Measurements from ENCODE around the gene IFIT1B. TPM values are rescaled to one million over a fixed set of nuclear protein-coding genes. Genes with fewer than 3 reads are reported as not detected.

The IFIT1B gene
- total RNA-seq, 4 donors from 2014 or later, result not detected

GRCh38 chr10:89362929-89363328, 14.9 kb upstream of the IFIT1B start:
- ATAC-seq (ENCODE audit: low FRiP score) (no peak), DNase-seq (ENCODE audit: low spot score) (no peak)
- TF ChIP-seq, protein P1, sequence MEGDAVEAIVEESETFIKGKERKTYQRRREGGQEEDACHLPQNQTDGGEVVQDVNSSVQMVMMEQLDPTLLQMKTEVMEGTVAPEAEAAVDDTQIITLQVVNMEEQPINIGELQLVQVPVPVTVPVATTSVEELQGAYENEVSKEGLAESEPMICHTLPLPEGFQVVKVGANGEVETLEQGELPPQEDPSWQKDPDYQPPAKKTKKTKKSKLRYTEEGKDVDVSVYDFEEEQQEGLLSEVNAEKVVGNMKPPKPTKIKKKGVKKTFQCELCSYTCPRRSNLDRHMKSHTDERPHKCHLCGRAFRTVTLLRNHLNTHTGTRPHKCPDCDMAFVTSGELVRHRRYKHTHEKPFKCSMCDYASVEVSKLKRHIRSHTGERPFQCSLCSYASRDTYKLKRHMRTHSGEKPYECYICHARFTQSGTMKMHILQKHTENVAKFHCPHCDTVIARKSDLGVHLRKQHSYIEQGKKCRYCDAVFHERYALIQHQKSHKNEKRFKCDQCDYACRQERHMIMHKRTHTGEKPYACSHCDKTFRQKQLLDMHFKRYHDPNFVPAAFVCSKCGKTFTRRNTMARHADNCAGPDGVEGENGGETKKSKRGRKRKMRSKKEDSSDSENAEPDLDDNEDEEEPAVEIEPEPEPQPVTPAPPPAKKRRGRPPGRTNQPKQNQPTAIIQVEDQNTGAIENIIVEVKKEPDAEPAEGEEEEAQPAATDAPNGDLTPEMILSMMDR (IDR thresholded peaks at IDR 0.05), result no peak

DNA sequence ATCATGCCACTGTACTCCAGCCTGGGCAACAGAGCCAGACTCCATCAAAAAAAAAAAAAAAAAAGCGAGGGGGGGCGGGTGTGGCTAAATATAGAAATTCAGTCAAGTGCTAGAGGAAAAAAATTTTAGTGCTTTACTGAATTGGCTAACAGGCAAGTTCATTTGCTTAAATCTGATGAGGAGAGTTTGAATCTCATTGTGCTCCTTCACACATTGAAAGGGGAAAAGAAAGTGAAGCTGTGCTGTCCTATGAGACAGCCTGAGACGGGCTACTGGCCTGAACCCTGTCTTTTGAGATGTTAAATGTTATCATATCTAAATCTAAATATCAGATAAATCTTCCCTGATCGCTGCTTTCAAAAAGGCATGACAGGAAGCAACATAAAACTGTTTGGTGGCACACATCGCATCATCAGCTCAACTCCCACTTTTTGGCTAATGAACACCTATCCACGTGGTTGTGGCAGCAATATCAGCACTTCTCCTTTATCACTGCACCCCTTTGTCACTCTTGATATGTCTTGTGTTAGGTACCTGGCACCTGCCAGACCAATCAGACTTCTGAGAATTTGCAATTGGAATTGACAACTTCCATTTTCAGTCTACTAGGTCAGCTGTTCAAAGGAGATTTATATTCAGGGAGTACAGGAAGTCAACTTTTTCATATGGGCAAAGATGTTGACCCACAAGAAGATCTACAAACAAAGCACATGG, 14.0 kb upstream of the IFIT1B start:
- TF ChIP-seq, protein P1 (IDR thresholded peaks at IDR 0.05), result no peak
- ATAC-seq (ENCODE audit: low FRiP score), result no peak
- DNase-seq (ENCODE audit: low spot score), result no peak

DNA sequence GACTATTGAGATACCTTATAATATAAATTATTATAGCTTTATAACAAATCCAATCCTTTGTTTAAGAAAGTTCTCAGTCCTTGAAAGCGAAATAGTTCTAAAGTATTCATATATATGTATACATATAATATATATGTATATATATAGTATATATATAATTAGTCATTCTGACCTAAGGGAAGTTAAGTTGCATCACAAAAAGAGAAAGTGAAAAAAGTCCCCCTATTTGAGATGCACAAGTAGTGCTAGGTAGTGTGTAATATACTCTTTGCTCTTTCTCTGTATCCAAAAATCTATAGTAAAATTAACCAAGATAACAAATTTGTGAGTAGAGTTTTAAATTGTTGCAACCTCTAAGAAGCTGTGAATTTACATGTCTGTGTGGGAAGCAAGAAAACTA, 13.3 kb upstream of the IFIT1B start:
- DNase-seq (ENCODE audit: low spot score), result no peak
- TF ChIP-seq, protein P1 (IDR thresholded peaks at IDR 0.05), result no peak
- no peak for ATAC-seq (ENCODE audit: low FRiP score)

GRCh38 chr10:89367529-89367928, 10.3 kb upstream of the IFIT1B start:
- no peak for DNase-seq (ENCODE audit: low spot score)
- TF ChIP-seq, protein P1 (IDR thresholded peaks at IDR 0.05), result no peak
- no peak for ATAC-seq (ENCODE audit: low FRiP score)

DNA sequence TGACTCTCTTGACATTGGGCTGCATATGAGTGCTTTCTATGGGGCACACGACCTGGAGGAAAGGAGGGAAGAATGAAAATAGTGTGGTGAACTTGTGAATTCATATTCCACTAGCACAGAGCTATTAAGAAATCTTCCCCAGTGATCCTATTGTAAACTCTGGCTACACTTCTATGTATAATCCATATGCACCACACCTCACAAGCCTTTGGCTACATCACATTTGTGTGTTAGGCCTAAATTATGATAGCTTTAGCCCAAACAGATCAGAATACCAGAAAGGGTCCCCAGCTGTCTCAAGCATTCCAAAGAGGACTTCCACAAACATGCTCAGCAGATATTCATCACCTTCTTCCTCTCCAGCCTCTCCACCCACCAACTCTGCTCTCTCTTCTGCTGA, 9.7 kb upstream of the IFIT1B start:
- ATAC-seq (ENCODE audit: low FRiP score) (no peak), DNase-seq (ENCODE audit: low spot score) (no peak)
- TF ChIP-seq, protein P1 (IDR thresholded peaks at IDR 0.05), result no peak

DNA sequence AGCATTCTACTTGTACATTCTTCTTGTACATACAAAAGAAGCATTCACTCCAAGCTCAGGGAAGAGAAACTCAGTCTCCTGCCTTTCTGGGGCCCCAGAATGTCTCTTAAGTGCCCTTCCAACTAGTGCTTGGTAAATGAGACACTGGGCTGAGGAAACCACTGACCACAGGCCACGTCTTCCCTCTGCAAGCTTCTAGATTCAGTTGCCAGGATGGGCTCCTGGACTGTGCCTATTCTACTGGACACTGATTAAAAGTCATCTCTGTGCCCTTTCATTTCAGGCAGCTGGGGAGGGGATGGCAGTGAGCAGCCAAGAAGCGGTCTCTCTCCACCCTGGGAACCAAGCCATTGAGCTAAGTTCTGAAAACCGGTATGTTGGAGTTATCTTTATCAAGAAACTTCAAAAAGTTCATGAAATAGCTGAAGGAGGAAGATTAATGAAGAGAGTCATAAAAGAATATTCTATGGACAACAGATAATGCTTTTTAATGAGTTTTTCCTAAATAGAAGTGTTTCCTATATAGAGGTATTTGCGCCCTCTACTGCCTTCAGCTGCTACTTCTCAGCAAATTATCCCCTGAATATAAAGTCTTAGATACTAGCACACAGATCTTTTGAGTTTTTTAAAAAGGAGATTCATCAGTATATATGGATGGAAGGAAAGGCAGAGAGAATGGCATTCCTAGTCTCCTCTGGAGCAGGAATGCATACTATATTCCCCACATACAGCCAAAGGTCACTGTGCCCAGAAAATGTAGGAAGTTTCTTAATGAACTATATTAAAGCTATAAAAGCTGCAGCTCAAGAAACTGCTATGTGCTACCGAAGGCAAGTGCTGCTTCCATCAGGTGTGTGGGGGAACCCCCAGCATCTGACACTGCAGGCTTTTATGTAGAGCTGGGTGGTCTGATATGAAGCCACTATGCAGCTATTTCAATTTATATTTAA, 8.4 kb upstream of the IFIT1B start:
- TF ChIP-seq, protein P1 (IDR thresholded peaks at IDR 0.05), result no peak
- ATAC-seq (ENCODE audit: low FRiP score) (peak; percentile 75), DNase-seq (ENCODE audit: low spot score) (no peak)

Data from omental fat pad (tissue), 4 donors.